GM19467 (cell line): Measurements from ENCODE around the gene TRIO.

Experiments used
- ATAC-seq: cut with Tn5 transposase; IDR thresholded peaks from one replicate; pipeline ENCODE4 v1.9.1; 2021; ENCODE audit warnings: mild to moderate bottlenecking, moderate library complexity; ENCODE audit not compliant: unreplicated experiment

TRIO gene

GRCh38 chr5:14145435-14146334, 2.5 kb downstream of the TRIO start:
- ATAC-seq = no peak

- ATAC-seq = no peak
Observed at GRCh38 chr5:14146725-14147124, 3.6 kb downstream of the TRIO start.

GRCh38 chr5:14147210-14147609, 4.1 kb downstream of the TRIO start:
- no peak for ATAC-seq

DNA sequence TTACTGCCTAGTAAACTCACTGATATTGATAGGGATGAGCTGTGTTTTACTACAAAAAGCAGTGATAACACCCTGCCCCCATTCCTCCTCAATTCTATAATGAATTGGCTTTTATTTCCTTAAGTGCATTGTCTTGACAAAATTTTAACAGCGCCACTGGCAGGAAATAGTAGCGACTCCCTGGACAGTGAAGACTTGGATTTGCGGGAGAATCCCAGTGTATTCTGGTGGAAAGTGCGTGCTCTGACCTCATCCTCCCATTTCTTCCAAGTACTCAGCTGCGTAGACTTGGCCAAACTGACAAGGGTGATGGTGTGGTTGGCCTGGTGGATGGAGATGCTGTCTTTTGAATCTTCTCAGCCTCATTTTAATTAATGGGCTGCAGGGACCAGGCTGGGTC, 5.3 kb downstream of the TRIO start:
- ATAC-seq = no peak

- no peak for ATAC-seq
Observed at GRCh38 chr5:14148890-14149671, 5.9 kb downstream of the TRIO start.

- ATAC-seq = no peak
Observed at GRCh38 chr5:14149672-14150274, 6.6 kb downstream of the TRIO start.

- ATAC-seq = no peak
Observed at GRCh38 chr5:14151416-14151815, 8.3 kb downstream of the TRIO start.

GRCh38 chr5:14153071-14153864, 10.1 kb downstream of the TRIO start:
- ATAC-seq = no peak

GRCh38 chr5:14153932-14154731, 11.0 kb downstream of the TRIO start:
- ATAC-seq = peak; percentile 30

- peak; percentile 45 for ATAC-seq
Observed at GRCh38 chr5:14155075-14155474, 11.9 kb downstream of the TRIO start.

DNA sequence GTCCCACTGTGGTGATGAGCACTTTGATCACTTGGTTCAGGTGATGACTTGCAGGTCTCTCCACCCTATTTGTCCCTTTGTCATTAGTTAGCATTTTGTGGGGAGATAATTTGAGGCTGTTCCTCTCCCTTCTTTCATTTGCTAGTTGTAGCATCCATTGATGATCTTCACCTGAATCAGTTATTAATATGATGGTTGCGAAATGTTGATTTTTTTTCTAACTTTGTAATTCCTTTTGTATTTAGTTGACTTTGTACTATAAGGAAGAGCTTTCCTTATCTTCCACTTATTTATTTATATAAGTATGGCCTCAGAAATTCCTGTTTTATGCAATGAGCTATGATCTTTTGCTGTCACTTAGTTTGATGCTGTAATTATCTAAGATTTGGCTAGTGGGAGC, 12.6 kb downstream of the TRIO start:
- no peak for ATAC-seq

GRCh38 chr5:14156290-14156649, 13.1 kb downstream of the TRIO start:
- no peak for ATAC-seq

DNA sequence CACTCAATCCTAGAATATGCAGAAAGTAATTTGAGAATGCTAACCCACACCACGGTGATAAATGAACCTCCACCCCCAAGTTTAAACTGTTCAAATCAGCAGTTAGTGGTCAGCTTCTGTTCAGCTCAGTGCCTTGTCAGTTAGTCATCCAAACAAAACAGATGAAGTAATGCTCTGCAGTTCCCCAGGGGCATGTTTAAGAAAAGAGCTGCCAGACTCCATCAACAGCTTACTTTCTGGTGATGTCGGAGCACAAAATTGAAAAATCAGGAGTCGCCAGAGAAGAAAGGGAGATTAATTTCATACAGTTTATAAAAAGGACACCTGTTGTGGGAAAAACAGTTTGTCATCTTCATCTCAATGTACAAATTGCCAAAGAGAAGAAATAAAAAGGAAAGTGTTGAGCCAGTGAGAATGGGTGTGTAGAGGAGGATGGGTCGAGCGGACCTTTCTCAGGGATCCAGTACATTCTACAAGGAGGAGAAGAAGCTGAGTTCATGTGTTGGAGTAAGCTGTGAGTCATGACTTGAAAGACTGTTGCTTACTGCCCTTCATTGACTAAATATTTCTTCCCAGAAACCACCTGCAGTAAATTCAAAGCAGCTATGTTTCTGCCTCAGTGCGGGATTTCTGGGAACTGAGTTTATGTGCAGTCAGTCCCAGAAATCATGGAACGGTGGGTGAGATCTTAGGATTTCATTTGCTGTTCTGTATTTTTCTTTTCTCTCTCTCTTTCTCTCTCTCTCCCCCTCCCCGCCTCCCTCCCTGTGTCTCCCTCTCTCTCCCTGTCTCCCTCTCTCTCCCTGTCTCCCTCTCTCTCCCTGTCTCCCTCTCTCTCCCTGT, 13.7 kb downstream of the TRIO start:
- ATAC-seq = peak; percentile 56

DNA sequence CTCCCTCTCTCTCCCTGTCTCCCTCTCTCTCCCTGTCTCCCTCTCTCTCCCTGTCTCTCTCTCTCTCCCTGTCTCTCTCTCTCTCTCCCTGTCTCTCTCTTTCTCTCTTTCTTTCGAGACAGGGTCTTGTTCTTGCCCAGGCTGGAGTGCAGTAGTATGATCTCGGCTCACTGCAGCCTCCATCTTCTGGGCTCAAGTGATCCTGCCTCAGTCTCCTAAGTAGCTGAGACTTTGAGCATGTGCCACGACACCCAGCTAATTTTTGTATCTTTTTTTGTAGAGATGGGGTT, 14.3 kb downstream of the TRIO start:
- no peak for ATAC-seq

DNA sequence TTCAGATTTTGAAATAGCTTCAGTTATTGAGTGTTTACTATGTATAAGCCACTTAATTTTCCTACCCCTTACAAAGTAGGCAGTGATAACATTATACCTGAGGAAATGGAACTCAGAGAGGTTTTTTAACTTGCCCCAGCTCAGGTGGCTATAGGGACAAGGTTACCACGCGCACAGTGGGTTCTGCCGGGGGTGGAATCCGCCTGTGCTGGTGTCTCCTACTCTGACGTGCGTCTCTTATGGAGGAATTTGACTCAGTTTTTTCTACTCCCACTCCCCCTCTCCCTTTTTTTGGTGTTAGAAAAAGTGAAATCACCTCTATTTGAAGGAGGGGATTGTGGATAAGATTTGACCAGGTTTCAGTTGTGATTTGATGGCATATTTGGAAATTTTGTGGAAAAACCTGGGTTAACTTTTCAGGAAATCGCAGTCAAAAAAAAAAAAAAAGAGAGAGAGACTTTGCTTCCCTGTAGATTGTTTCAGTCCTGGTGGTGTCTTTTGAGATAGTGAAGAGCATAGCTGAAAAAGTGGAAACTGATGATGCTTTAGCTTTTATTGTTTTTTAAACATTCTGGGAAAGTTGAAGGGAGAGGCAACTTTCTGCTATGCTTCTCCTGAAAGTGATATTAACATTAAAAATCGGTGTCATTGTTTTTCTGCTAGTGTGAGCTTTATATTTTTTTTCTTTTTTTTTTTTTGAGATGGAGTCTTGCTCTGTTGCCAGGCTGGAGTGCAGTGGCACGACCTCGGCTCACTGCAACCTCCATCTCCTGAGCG, 15.9 kb downstream of the TRIO start:
- no peak for ATAC-seq

DNA sequence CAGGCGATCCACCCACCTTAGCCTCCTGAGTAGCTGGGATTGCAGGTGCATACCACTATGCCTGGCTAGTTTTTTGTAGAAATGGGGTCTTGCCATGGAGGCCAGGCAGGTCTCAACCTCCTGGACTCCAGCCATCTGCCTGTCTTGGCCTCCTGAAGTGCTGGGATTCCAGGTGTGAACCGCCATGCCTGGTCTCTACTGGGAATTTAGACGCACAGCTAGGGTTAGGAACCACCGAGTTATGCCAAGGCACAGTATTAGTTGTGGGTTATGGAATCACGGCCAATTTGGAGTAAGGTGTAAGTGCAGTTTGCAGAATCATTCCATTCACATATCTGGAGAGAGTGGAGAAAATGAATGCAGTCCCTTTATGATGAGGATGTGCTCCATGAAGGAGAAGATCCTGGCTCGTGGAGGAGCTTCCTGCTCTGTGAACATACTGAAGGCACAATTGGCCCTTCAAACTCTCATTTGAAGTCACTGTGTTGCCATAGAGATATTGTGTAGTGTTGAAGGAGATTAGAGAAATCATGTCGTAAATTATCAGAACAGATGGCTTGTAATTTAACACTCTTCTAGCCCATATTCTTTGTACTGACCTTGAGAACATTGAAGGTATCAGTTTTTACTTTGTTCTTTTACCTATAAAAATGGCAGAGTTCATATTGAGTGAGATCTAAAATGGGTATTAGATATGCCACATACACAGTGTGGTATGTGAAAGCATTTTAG, 18.8 kb downstream of the TRIO start:
- ATAC-seq = no peak

GRCh38 chr5:14164164-14165163, 21.3 kb downstream of the TRIO start:
- no peak for ATAC-seq
